CMK (cell line): Measurements from ENCODE around the gene SERPINE1.
"Not testable (repeated sequence)": the region's sequence is repeated elsewhere in the genome, so short reads cannot be mapped to it uniquely, and the experiment has no call there.

Source experiments
- DNase-seq: peaks from one replicate; pipeline ENCODE4 v3.0.0-alpha.2; 2010; ENCODE audit warnings: low read depth

The SERPINE1 gene

GRCh38 chr7:101126651-101127459 lies at the start of gene SERPINE1:
SERPINE1 (plus strand) TSS chr7:101127104; CDS start chr7:101128394, 1,290 bp downstream.
- DNase-seq: no peak

GRCh38 chr7:101077303-101078086 lies 49.4 kb upstream of the SERPINE1 start:
- peak; percentile 61 for DNase-seq

GRCh38 chr7:101081432-101081831 lies 45.5 kb upstream of the SERPINE1 start:
- DNase-seq: no peak

DNA sequence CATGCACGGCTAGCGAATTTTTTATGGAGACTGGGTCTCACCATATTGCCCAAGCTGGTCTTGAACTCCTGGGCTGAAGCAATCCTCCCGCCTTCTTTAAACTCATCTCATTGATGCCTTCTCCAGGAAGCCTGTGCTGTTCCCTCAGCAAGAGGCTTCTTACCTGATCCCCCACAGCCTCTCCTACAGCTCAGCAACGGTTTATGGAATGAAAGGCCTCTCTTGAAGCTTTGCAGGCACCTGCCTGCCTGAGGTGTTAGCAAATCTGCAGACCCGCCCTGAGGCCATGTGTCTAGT lies 42.1 kb upstream of the SERPINE1 start:
- no peak for DNase-seq

- peak; percentile 76 for DNase-seq
These were observed 41.5 kb upstream of the SERPINE1 start, which contains the start of gene TRIM56 for GRCh38 chr7:101085162-101085964. TRIM56 (plus strand) TSS chr7:101085481; CDS start chr7:101087313, 1,832 bp downstream.

GRCh38 chr7:101087334-101088068 lies 39.4 kb upstream of the SERPINE1 start:
- DNase-seq: no peak

DNA sequence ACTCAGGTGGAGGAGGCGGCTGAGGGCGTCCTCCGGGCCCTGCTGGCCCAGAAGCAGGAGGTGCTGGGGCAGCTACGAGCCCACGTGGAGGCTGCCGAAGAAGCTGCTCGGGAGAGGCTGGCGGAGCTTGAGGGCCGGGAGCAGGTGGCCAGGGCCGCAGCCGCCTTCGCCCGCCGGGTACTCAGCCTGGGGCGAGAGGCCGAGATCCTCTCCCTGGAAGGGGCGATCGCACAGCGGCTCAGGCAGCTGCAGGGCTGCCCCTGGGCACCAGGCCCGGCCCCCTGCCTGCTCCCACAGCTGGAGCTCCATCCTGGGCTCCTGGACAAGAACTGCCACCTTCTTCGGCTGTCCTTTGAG lies 38.9 kb upstream of the SERPINE1 start:
- DNase-seq: no peak

- no peak for DNase-seq
These were observed 37.9 kb upstream of the SERPINE1 start for GRCh38 chr7:101088858-101089529.

- no peak for DNase-seq
These were observed 37.0 kb upstream of the SERPINE1 start for GRCh38 chr7:101089876-101090275.

DNA sequence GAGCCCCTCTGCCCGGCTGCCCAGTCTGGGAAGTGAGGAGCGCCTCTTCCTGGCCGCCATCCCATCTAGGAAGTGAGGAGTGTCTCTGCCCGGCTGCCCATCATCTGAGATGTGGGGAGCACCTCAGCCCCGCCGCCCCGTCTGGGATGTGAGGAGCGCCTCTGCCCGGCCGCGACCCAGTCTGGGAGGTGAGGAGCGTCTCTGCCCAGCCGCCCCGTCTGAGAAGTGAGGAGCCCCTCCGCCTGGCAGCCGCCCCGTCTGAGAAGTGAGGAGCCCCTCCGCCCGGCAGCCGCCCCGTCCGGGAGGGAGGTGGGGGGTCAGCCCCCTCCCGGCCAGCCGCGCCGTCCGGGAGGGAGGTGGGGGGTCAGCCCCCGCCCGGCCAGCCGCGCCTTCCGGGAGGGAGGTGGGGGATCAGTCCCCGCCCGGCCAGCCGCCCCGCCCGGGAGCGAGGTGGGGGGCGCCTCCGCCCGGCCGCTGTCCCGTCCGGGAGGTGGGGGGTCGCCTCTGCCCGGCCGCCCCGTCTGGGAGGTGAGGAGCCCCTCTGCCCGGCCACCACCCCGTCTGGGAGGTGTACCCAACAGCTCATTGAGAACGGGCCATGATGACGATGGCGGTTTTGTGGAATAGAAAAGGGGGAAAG lies 34.5 kb upstream of the SERPINE1 start:
- not testable (repeated sequence) for DNase-seq

GRCh38 chr7:101093906-101094305 lies 33.0 kb upstream of the SERPINE1 start:
- DNase-seq: no peak

- DNase-seq: no peak
These were observed 32.5 kb upstream of the SERPINE1 start for GRCh38 chr7:101094376-101094775.

DNA sequence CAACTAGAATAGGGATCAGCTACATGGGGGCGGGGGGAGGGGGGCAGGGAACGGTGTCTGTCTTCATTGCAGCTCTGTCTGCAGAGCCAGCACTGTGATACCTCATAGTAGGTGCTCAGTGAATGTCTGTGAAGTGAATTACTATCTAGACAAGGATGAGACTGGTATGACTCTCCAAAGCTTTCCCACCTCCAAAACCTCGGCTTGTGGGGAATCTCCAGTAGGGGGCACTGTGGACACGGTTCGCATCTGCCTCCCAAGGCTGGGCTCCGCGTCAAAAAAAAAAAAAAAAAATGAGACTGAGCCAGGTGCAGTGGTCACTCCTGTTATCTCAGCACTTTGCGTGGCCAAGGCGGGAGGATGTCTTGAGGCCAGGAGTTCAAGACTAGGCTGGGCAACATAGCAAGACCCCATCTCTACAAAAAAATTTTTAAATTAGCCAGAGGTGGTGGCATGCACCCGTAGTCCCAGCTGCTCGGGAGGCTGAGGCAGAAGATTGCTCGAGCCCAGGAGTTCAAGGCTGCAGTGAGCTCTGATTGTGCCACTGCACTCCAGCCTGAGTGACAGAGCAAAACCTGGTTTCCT lies 32.0 kb upstream of the SERPINE1 start:
- DNase-seq: no peak

- no peak for DNase-seq
These were observed 30.5 kb upstream of the SERPINE1 start for GRCh38 chr7:101096331-101096956.

GRCh38 chr7:101096957-101097347 lies 30.0 kb upstream of the SERPINE1 start:
- DNase-seq: no peak

DNA sequence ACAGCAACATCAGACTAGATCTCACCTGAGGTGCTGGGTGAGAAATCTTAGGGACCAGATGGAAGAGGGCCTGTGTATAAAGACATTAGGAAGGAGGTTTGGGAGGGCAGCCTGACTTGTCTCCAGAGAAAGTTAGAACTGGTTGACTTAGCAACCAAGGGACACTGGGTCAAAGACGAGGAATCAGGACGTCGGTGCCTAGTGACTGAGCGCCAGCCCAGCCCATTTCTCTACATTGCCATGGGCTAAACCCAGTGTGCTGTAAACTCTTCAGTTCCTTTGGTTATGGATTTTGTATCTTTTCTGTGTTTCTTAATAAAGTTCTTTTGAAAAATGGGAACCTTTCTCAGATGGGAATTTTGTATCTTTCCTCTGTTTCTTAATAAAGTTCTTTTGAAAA lies 29.3 kb upstream of the SERPINE1 start:
- DNase-seq: no peak

DNA sequence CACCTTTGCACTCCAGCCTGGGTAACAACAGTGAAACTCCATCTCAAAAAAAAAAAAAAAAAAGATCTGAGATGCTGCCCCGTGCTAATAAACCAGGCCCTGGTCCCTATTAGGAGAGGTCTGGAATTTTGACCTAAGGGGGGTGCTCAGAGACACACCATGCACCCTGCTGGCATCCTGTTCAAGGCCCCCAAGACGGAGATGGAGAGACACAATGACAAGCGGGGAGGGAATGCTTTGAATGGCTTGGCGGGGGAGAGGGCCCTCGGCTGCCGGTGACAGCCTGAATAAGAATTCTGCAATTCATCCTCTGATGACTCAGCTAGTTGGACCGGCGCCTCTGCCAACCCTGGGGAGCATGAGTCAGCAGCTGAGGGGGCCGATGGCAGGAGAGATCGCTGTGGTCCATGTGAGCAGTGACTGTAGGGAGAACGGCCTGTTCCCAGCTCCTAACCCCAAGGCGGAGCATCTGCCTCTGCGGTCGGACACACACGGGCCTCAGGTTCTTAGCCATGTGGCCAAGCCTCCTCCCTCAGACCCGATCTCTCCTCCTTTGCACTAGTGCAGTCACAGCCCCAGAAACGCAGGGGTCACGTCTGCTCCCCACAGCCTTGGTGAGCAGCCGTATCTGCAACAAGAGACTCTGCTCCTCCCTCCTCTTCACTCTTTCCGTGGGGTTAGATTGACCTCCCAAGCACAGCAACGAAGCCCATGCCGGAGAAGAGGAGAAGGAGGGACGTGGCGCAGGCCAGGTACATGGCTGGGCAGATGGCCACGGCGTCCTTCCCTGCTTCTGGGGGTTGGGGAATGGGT lies 26.7 kb upstream of the SERPINE1 start:
- DNase-seq: peak; percentile 81

DNA sequence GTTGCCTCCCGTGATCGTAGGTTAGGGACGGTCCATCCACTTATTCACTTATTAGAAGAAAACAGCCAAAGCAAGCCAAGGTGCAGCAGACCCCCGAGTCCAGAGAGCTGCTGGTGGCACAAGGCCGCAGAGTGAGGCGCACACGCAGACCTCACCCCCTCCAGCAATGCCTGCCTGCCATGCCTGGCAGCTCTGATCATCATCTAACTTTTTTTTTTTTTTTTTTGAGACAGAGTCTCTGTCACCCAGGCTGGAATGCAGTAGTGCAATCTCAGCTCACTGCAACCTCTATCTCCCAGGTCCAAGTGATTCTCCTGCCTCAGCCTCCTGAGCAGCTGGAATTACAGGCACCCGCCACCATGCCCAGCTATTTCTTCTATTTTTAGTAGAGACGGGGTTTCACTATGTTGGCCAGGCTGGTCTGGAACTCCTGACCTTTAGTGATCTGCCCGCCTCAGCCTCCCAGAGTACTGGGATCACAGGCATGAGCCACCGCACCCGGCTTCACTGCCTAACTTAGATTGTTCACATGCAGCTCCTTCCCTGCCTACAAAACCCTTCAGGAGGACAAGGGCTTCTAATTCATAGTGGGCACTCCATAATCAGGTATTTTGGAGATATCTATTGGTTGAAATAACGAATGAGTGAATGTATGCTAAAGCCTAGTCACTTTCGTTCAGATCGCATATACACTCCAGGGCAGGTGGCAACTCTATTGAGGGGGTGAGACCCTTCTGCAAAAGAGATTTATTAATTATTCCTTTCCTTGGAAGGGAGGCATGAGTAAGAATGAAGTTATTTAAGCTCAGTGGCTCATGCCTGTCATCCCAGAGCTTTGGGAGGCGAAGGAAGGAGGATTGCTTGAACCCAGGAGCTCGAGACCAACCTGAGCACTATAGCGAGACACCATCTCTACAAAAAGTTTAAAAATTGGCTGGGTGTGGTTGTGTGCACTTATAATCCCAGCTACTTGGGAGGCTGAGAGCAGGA lies 25.8 kb upstream of the SERPINE1 start:
- DNase-seq: no peak
